ENCODE results near the gene CCDC28B. TPM values are rescaled to one million over a fixed set of nuclear protein-coding genes. Genes with fewer than 3 reads are reported as not detected.

The CCDC28B gene
- polyA plus RNA-seq, 6 donors from 2014 or later = 9.1 to 14.5 (median 12.3) TPM

- ATAC-seq (ENCODE audit: low read depth in 2 of 2) (peak; percentile 41 to 43), DNase-seq (no peak)
- peak overlapping the region in 5 of 6 donors; percentile 85 to 99 (median 97) for H3K27ac Mint-ChIP-seq
- H3K9me3 Mint-ChIP-seq = no peaks in the 10 kb centered on the region
- peaks cover 0 to 4% of the 10 kb centered on the region in 2 donors for H3K36me3 Mint-ChIP-seq
- H3K4me1 Mint-ChIP-seq = peaks cover 29 to 54% (median 39%) of the 10 kb centered on the region in 3 donors
- no peaks in the 10 kb centered on the region for H3K27me3 Mint-ChIP-seq
- peak overlapping the region; percentile 93 to 99 (median 98) for H3K4me3 Mint-ChIP-seq
Measured at GRCh38 chr1:32220746-32221580, 20.6 kb downstream of the CCDC28B start.

- Mint-ChIP-seq H3K9me3 (no peaks in the 10 kb centered on the region), H3K4me3 (peak overlapping the region; percentile 93 to 99 (median 98)), H3K4me1 (peaks cover 29 to 54% (median 39%) of the 10 kb centered on the region in 3 donors), H3K27ac (peak overlapping the region in 5 of 6 donors; percentile 52 to 99 (median 99)), H3K36me3 (peaks cover 0 to 4% of the 10 kb centered on the region in 2 donors), H3K27me3 (no peaks in the 10 kb centered on the region)
- DNase-seq = no peak
- no peak for ATAC-seq (ENCODE audit: low read depth in 2 of 2)
Measured at GRCh38 chr1:32221581-32221979, 21.2 kb downstream of the CCDC28B start.

GRCh38 chr1:32221980-32222755, 21.8 kb downstream of the CCDC28B start, which contains the start of the genes EIF3I and TMEM234:
Gene EIF3I (plus strand): TSS chr1:32222407. CDS start chr1:32222442, 35 bp downstream.
Gene TMEM234 (minus strand): TSS chr1:32222353. CDS start chr1:32222322, 31 bp downstream.
- peak; percentile 88 for DNase-seq
- H3K9me3 Mint-ChIP-seq = no peaks in the 10 kb centered on the region
- H3K27ac Mint-ChIP-seq = peak within 1 kb of the TSS; percentile 97 to 99 (median 99)
- H3K4me1 Mint-ChIP-seq = peaks cover 29 to 54% (median 39%) of the 10 kb centered on the region in 3 donors
- H3K4me3 Mint-ChIP-seq = peak within 1 kb of the TSS; percentile 93 to 99 (median 98)
- H3K27me3 Mint-ChIP-seq = no peaks in the 10 kb centered on the region
- peaks cover 0 to 4% of the 10 kb centered on the region in 2 donors for H3K36me3 Mint-ChIP-seq
- peak; percentile 93 to 94 for ATAC-seq (ENCODE audit: low read depth in 2 of 2)

- Mint-ChIP-seq H3K27me3 (no peaks in the 10 kb centered on the region), H3K4me3 (peak overlapping the region; percentile 60 to 99 (median 98)), H3K4me1 (peaks cover 34 to 55% (median 47%) of the 10 kb centered on the region in 3 donors), H3K27ac (peak overlapping the region; percentile 54 to 99 (median 85)), H3K36me3 (peaks cover 4 to 12% of the 10 kb centered on the region in 2 donors), H3K9me3 (no peaks in the 10 kb centered on the region)
- DNase-seq (no peak), ATAC-seq (ENCODE audit: low read depth in 2 of 2) (no peak)
Measured at GRCh38 chr1:32223683-32224082, 23.3 kb downstream of the CCDC28B start.

- peaks cover 34 to 55% (median 47%) of the 10 kb centered on the region in 3 donors for H3K4me1 Mint-ChIP-seq
- H3K36me3 Mint-ChIP-seq = peaks cover 4 to 16% of the 10 kb centered on the region in 2 donors
- no peaks in the 10 kb centered on the region for H3K9me3 Mint-ChIP-seq
- no peaks in the 10 kb centered on the region for H3K27me3 Mint-ChIP-seq
- peak overlapping the region in 5 of 6 donors; percentile 66 to 97 (median 75) for H3K27ac Mint-ChIP-seq
- peak overlapping the region; percentile 60 to 99 (median 98) for H3K4me3 Mint-ChIP-seq
- no peak for DNase-seq
- ATAC-seq (ENCODE audit: low read depth in 2 of 2) = no peak
Measured at GRCh38 chr1:32224285-32224684, 23.9 kb downstream of the CCDC28B start.

GRCh38 chr1:32228771-32229170, 28.4 kb downstream of the CCDC28B start:
- Mint-ChIP-seq H3K27ac (peak overlapping the region in 2 of 6 donors; percentile 23 to 78), H3K4me3 (peak overlapping the region in 1 of 8 donors; percentile 18), H3K9me3 (no peaks in the 10 kb centered on the region), H3K36me3 (peaks cover 4 to 26% of the 10 kb centered on the region in 2 donors), H3K4me1 (peaks cover 12 to 18% (median 15%) of the 10 kb centered on the region in 3 donors), H3K27me3 (no peaks in the 10 kb centered on the region)
- DNase-seq (no peak), ATAC-seq (ENCODE audit: low read depth in 2 of 2) (no peak)

- Mint-ChIP-seq H3K4me1 (peaks cover 6 to 10% (median 8%) of the 10 kb centered on the region in 3 donors), H3K4me3 (peak overlapping the region in 1 of 8 donors; percentile 3), H3K9me3 (no peaks in the 10 kb centered on the region), H3K27ac (peak overlapping the region in 3 of 6 donors; percentile 16 to 52 (median 29)), H3K27me3 (no peaks in the 10 kb centered on the region), H3K36me3 (peaks cover 0 to 26% of the 10 kb centered on the region in 2 donors)
- ATAC-seq (ENCODE audit: low read depth in 2 of 2) (no peak), DNase-seq (no peak)
Measured at GRCh38 chr1:32231843-32232432, 31.5 kb downstream of the CCDC28B start.

- no peaks in the 10 kb centered on the region for H3K27me3 Mint-ChIP-seq
- H3K27ac Mint-ChIP-seq = peak overlapping the region in 3 of 6 donors; percentile 8 to 52 (median 47)
- H3K4me3 Mint-ChIP-seq = peak overlapping the region in 1 of 8 donors; percentile 3
- H3K4me1 Mint-ChIP-seq = peaks cover 3 to 5% (median 4%) of the 10 kb centered on the region in 3 donors
- H3K36me3 Mint-ChIP-seq = peaks cover 0 to 23% of the 10 kb centered on the region in 2 donors
- no peak for ATAC-seq (ENCODE audit: low read depth in 2 of 2)
- H3K9me3 Mint-ChIP-seq = no peaks in the 10 kb centered on the region
- no peak for DNase-seq
Measured at GRCh38 chr1:32232558-32233304, 32.3 kb downstream of the CCDC28B start.

GRCh38 chr1:32234792-32235191, 34.4 kb downstream of the CCDC28B start:
- DNase-seq (no peak), ATAC-seq (ENCODE audit: low read depth in 2 of 2) (no peak)
- peaks cover 0 to 4% (median 0%) of the 10 kb centered on the region in 3 donors for H3K4me1 Mint-ChIP-seq
- H3K9me3 Mint-ChIP-seq = no peaks in the 10 kb centered on the region
- H3K36me3 Mint-ChIP-seq = peaks cover 0 to 10% of the 10 kb centered on the region in 2 donors
- no peaks in the 10 kb centered on the region for H3K27me3 Mint-ChIP-seq
- peak overlapping the region in 2 of 6 donors; percentile 54 to 59 for H3K27ac Mint-ChIP-seq
- peak overlapping the region in 1 of 8 donors; percentile 52 for H3K4me3 Mint-ChIP-seq

GRCh38 chr1:32239337-32239736, 38.9 kb downstream of the CCDC28B start:
- Mint-ChIP-seq H3K27ac (peak overlapping the region in 1 of 6 donors; percentile 66), H3K4me3 (peak overlapping the region; percentile 56 to 95 (median 91)), H3K36me3 (no peaks in the 10 kb centered on the region), H3K9me3 (no peaks in the 10 kb centered on the region), H3K27me3 (no peaks in the 10 kb centered on the region), H3K4me1 (peaks cover 14 to 27% (median 19%) of the 10 kb centered on the region in 3 donors)
- ATAC-seq (ENCODE audit: low read depth in 2 of 2) = no peak
- DNase-seq = no peak

GRCh38 chr1:32239790-32240139, 39.4 kb downstream of the CCDC28B start:
- Mint-ChIP-seq H3K4me1 (peaks cover 14 to 27% (median 19%) of the 10 kb centered on the region in 3 donors), H3K9me3 (no peaks in the 10 kb centered on the region), H3K36me3 (no peaks in the 10 kb centered on the region), H3K4me3 (peak overlapping the region; percentile 54 to 95 (median 92)), H3K27ac (peak overlapping the region in 3 of 6 donors; percentile 32 to 89 (median 44)), H3K27me3 (no peaks in the 10 kb centered on the region)
- ATAC-seq (ENCODE audit: low read depth in 2 of 2) (no peak), DNase-seq (no peak)
